Measurements from ENCODE around the gene CA10. TPM values are rescaled to one million over a fixed set of nuclear protein-coding genes. Genes with fewer than 3 reads are reported as not detected.

The CA10 gene
- total and polyA plus RNA-seq, 9 of the 15 experiments (the other 6 are each of a cell fraction or from before 2014, with no cell fraction given) = not detected

DNA sequence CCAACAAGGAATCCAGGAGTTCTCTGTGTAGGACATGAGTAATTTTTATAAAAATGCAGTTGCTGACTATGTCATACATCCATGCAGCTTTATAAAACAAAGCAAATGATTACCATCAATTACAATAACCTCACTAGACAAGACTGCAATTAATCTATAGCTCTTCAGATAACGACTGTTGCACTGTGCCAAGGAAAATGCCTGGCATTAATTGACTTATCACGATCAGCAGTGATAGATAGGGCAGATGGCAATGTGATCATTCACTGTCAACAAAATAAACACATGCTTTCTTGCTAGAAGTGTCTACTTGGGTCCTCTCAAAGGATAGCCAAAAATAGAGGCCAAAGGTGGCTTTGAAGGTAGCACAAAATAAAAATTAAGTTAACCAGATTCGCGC, 415.0 kb downstream of the CA10 start (continued):
- TF ChIP-seq ZKSCAN3 (CRISPR knock-in tag; IDR thresholded peaks at IDR 0.05) (no peak), MTA3 (IDR thresholded peaks at IDR 0.05; ENCODE audit: borderline replicate concordance) (no peak), CC2D1A (IDR thresholded peaks at IDR 0.05) (no peak), JUN (IDR thresholded peaks at IDR 0.05; ENCODE audit: borderline replicate concordance, low read depth, low read length) (no peak), JUN (CRISPR knock-in tag; IDR thresholded peaks at IDR 0.05; ENCODE audit: borderline replicate concordance) (no peak), ESRRA (IDR thresholded peaks at IDR 0.05; ENCODE audit: borderline replicate concordance, low read depth) (no peak), KAT2B (IDR thresholded peaks at IDR 0.05; ENCODE audit: low read depth, low read length) (no peak), ZNF551 (CRISPR knock-in tag; IDR thresholded peaks at IDR 0.05) (no peak)
- TF ChIP-seq, protein P1, sequence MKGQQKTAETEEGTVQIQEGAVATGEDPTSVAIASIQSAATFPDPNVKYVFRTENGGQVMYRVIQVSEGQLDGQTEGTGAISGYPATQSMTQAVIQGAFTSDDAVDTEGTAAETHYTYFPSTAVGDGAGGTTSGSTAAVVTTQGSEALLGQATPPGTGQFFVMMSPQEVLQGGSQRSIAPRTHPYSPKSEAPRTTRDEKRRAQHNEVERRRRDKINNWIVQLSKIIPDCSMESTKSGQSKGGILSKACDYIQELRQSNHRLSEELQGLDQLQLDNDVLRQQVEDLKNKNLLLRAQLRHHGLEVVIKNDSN (CRISPR knock-in tag; IDR thresholded peaks at IDR 0.05) = no peak

- no peaks in the 10 kb centered on the region for H3K4me1 ChIP-seq (replicated peaks in 1 of 2; ENCODE audit: control insufficient read depth in 2 of 2, insufficient read depth in 2 of 2, low read length in 2 of 2)
- DNase-seq (ENCODE audit: extremely low read depth in 1 of 4, low spot score in 3 of 4) (no peak), FAIRE-seq (no peak), ATAC-seq (no peak)
- no peak overlapping the region for H3K4me3 ChIP-seq
- intact Hi-C loops (cut with micrococcal nuclease) (no loop called here), in situ Hi-C loops (cut with MboI) (no loop called here)
- H4K20me1 ChIP-seq (replicated peaks; ENCODE audit: control insufficient read depth, insufficient read depth, low read length) = no peaks in the 10 kb centered on the region
- no peaks in the 10 kb centered on the region for H3K9me3 ChIP-seq (replicated peaks; ENCODE audit: control insufficient read depth, insufficient read depth, low read depth, low read length)
- no peak overlapping the region for H2AFZ ChIP-seq (ENCODE audit: low read depth, low read length)
- H3K27me3 ChIP-seq (ENCODE audit: control insufficient read depth in 2 of 2, insufficient read depth in 2 of 2, low read length in 2 of 2) = no peaks in the 10 kb centered on the region
- no peak overlapping the region for H3K4me2 ChIP-seq (ENCODE audit: insufficient read depth, low read length)
- ChIA-PET POLR2A (no interaction called here), CTCF (ENCODE audit: low intra/inter-chr PET ratio) (no interaction called here)
- TF ChIP-seq SOX6 (IDR thresholded peaks at IDR 0.05) = no peak
- TF ChIP-seq, protein P1 (CRISPR knock-in tag; IDR thresholded peaks at IDR 0.05) = no peak
- TF ChIP-seq ZNF77 (CRISPR knock-in tag; IDR thresholded peaks at IDR 0.05) = no peak
- no peak for TF ChIP-seq MAFF (IDR thresholded peaks at IDR 0.05; ENCODE audit: low read length)
- TF ChIP-seq ZNF696 (CRISPR knock-in tag; conservative IDR thresholded peaks at IDR 0.05) = no peak
- TF ChIP-seq, protein P2, sequence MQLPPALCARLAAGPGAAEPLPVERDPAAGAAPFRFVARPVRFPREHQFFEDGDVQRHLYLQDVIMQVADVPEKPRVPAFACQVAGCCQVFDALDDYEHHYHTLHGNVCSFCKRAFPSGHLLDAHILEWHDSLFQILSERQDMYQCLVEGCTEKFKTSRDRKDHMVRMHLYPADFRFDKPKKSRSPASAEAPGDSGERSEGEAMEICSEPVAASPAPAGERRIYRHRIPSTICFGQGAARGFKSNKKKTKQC (CRISPR knock-in tag; IDR thresholded peaks at IDR 0.05) = no peak
- TF ChIP-seq PHF20 (IDR thresholded peaks at IDR 0.05; ENCODE audit: partially characterized antibody) = no peak
- BruUV-seq (replicated peaks) = no TSS peak
- H3K9ac ChIP-seq (ENCODE audit: insufficient read depth in 1 of 2, low read depth in 2 of 2, low read length in 2 of 2) = no peak overlapping the region
- no peak overlapping the region for H3K27ac ChIP-seq (ENCODE audit: extremely low read depth, low read depth, low read length)
- H3K36me3 ChIP-seq (ENCODE audit: control insufficient read depth, insufficient read depth, low read length) = no peaks in the 10 kb centered on the region
- H3K79me2 ChIP-seq (ENCODE audit: control insufficient read depth, insufficient read depth, low read length) = no peaks in the 10 kb centered on the region
- H3K9me1 ChIP-seq (ENCODE audit: control insufficient read depth, insufficient read depth, low read length) = no peaks in the 10 kb centered on the region
These were observed 415.9 kb downstream of the CA10 start for GRCh38 chr17:51742571-51742970.

All from K562 (cell line).